T-helper 1 cell (primary cell): ENCODE data around the gene TTC39B.
A peak's percentile ranks its signal among the peaks of the same experiment; 100 is the strongest.
"Not testable (repeated sequence)": the region's sequence is repeated elsewhere in the genome, so short reads cannot be mapped to it uniquely, and the experiment has no call there.

ENCODE experiments used
- DNase-seq, 5 donors: peaks; one replicate each; pipeline ENCODE4 v3.0.0-alpha.2; 2012 to 2020
- total RNA-seq, 4 donors: gene quantifications; one replicate each; lab custom pipeline; 2026; lab: John Stamatoyannopoulos, UW

The TTC39B gene
- 85.5 to 113 (median 110) reads per million in 4 donors for total RNA-seq

GRCh38 chr9:15306757-15307522 lies at the start of gene TTC39B:
Gene TTC39B (minus strand): TSS chr9:15307216. CDS start chr9:15307125, 91 bp downstream.
- DNase-seq = peak; percentile 68 to 87 (median 77)

GRCh38 chr9:15355669-15356068 lies 48.7 kb upstream of the TTC39B start:
- DNase-seq = no peak

- DNase-seq = peak in 1 of 5 donors; percentile 4
Observed at GRCh38 chr9:15354713-15355112, 47.7 kb upstream of the TTC39B start.

GRCh38 chr9:15353892-15354291 lies 46.9 kb upstream of the TTC39B start:
- DNase-seq = no peak

GRCh38 chr9:15352306-15352705 lies 45.3 kb upstream of the TTC39B start:
- DNase-seq = no peak

- DNase-seq = no peak
Observed at GRCh38 chr9:15349892-15350761, 43.1 kb upstream of the TTC39B start.

GRCh38 chr9:15346837-15347236 lies 39.8 kb upstream of the TTC39B start:
- DNase-seq = no peak

GRCh38 chr9:15344191-15344590 lies 37.2 kb upstream of the TTC39B start:
- DNase-seq = no peak

GRCh38 chr9:15333376-15333881 lies 26.4 kb upstream of the TTC39B start:
- no peak for DNase-seq

GRCh38 chr9:15332939-15333338 lies 25.9 kb upstream of the TTC39B start:
- no peak for DNase-seq

GRCh38 chr9:15329539-15330109 lies 22.6 kb upstream of the TTC39B start:
- no peak for DNase-seq

- no peak for DNase-seq
Observed at GRCh38 chr9:15328946-15329345, 21.9 kb upstream of the TTC39B start.

GRCh38 chr9:15322695-15323094 lies 15.7 kb upstream of the TTC39B start:
- DNase-seq = not testable (repeated sequence)

- DNase-seq = not testable (repeated sequence)
Observed at GRCh38 chr9:15319661-15320060, 12.6 kb upstream of the TTC39B start.

- no peak for DNase-seq
Observed at GRCh38 chr9:15317836-15318235, 10.8 kb upstream of the TTC39B start.

- no peak for DNase-seq
Observed at GRCh38 chr9:15311607-15312006, 4.6 kb upstream of the TTC39B start.

GRCh38 chr9:15310107-15310850 lies 3.3 kb upstream of the TTC39B start:
- peak in 1 of 5 donors; percentile 85 for DNase-seq

- DNase-seq = no peak
Observed at GRCh38 chr9:15308511-15308910, 1.5 kb upstream of the TTC39B start.

GRCh38 chr9:15307523-15307841 lies 466 bp upstream of the TTC39B start:
- DNase-seq = no peak

GRCh38 chr9:15306068-15306756 lies 804 bp downstream of the TTC39B start:
- peak; percentile 19 to 57 (median 39) for DNase-seq

- DNase-seq = no peak
Observed at GRCh38 chr9:15305470-15305869, 1.5 kb downstream of the TTC39B start.

- no peak for DNase-seq
Observed at GRCh38 chr9:15304632-15305031, 2.4 kb downstream of the TTC39B start.
